NB4 (cell line): Measurements from ENCODE around the gene ALG10B.

Experiments used
- CTCF ChIP-seq: IDR thresholded peaks from one replicate; pipeline ENCODE4 v1.5.1; 2012; ENCODE audit warnings: low read depth, low read length
- MYC ChIP-seq: IDR thresholded peaks from 2 replicates; pipeline ENCODE4 v1.6.1; 2011; ENCODE audit warnings: low read depth, low read length
- POLR2A ChIP-seq: IDR thresholded peaks from 2 replicates; pipeline ENCODE4 v1.6.1; 2011; ENCODE audit warnings: mild to moderate bottlenecking; ENCODE audit not compliant: insufficient read length; ENCODE audit errors: extremely low read depth
- TF ChIP-seq, protein P1 (sequence below): IDR thresholded peaks from 2 replicates; pipeline ENCODE4 v1.6.1; 2011; ENCODE audit warnings: low read depth, low read length

DNA sequence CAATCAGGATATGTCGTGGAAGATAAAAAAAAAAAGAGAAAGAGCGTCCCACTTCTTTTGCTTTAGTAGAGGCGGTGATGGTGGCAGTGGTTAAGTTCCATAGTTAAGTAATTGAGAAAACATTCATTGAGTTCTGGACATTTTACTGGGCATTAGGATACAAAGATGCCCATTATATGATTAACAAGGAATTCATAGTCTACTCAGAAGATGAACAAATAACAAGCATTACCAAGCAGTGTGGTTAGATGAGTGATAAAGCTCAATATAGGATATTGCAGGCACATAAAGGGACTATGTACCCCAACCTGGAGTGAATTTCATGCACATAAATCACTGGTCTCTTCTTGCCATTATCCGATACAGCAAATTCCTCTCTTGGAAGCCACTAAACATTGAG, 53.7 kb downstream of the ALG10B start:
- no peak for TF ChIP-seq CTCF
- TF ChIP-seq POLR2A = no peak
- TF ChIP-seq MYC = no peak
- TF ChIP-seq, protein P1, sequence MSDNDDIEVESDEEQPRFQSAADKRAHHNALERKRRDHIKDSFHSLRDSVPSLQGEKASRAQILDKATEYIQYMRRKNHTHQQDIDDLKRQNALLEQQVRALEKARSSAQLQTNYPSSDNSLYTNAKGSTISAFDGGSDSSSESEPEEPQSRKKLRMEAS = no peak
